HepG2 (cell line): ENCODE measurements around the gene CADPS.

Experiments used
- CTCF ChIP-seq: sonication (generic); formaldehyde crosslinking; IDR thresholded peaks from 2 replicates; pipeline ENCODE4 v1.5.0; 2020; ENCODE audit warnings: mild to moderate bottlenecking, missing genetic modification reagents, moderate library complexity
- EP300 ChIP-seq, 3 experiments: sonication (generic) in 1 of 3; formaldehyde crosslinking in 1 of 3; IDR thresholded peaks; 2 replicates each; pipeline versions ENCODE4 v1.5.1 to v1.6.1; 2011 to 2020; ENCODE audit warnings: low read depth in 2 of 3, low read length in 2 of 3, borderline replicate concordance in 1 of 3, improper control_type of control experiment in 1 of 3, mild to moderate bottlenecking in 1 of 3, missing genetic modification reagents in 1 of 3, moderate library complexity in 1 of 3
- HDAC1 ChIP-seq: sonication (generic); formaldehyde crosslinking; IDR thresholded peaks from 2 replicates; pipeline ENCODE4 v1.5.1; 2020; ENCODE audit warnings: mild to moderate bottlenecking, missing genetic modification reagents
- JUND ChIP-seq: sonication (generic); formaldehyde crosslinking; IDR thresholded peaks from 2 replicates; pipeline ENCODE4 v1.8.0; 2022; ENCODE audit warnings: mild to moderate bottlenecking, missing genetic modification reagents
- NFYB ChIP-seq: sonication (generic); formaldehyde crosslinking; IDR thresholded peaks from 2 replicates; pipeline ENCODE4 v1.4.0; 2020; ENCODE audit warnings: missing genetic modification reagents
- RAD21 ChIP-seq: fragments of 450-650 bp; formaldehyde crosslinking; IDR thresholded peaks from 2 replicates; pipeline ENCODE4 v1.5.0; 2020; ENCODE audit warnings: mild to moderate bottlenecking
- SIN3A ChIP-seq: IDR thresholded peaks from 2 replicates; pipeline ENCODE4 v1.6.1; 2011; ENCODE audit warnings: low read depth, mild to moderate bottlenecking, control low read depth, low read length, borderline replicate concordance
- SNAPC2 ChIP-seq: sonication (generic); formaldehyde crosslinking; IDR thresholded peaks from 2 replicates; pipeline ENCODE4 v1.8.1; 2022; ENCODE audit warnings: mild to moderate bottlenecking, missing genetic modification reagents
- SP1 ChIP-seq, 2 experiments: fragments of 450-650 bp in 1 of 2; sonication (generic) in 1 of 2; formaldehyde crosslinking in 1 of 2; IDR thresholded peaks; 2 replicates each; pipeline versions ENCODE4 v1.4.0 to v1.6.1; 2016 to 2020; ENCODE audit warnings: missing genetic modification reagents in 1 of 2
- STAT5B ChIP-seq: sonication (generic); formaldehyde crosslinking; IDR thresholded peaks from 2 replicates; pipeline ENCODE4 v1.4.0; 2020; ENCODE audit warnings: missing genetic modification reagents
- ZBTB14 ChIP-seq: sonication (generic); formaldehyde crosslinking; IDR thresholded peaks from 2 replicates; pipeline ENCODE4 v1.4.0; 2020; ENCODE audit warnings: missing genetic modification reagents

- no peak for TF ChIP-seq EP300 (IDR thresholded peaks at IDR 0.05; ENCODE audit: low read depth in 2 of 2, low read length in 2 of 2)
- TF ChIP-seq EP300 (CRISPR knock-in tag; IDR thresholded peaks at IDR 0.05; ENCODE audit: borderline replicate concordance) = no peak
- TF ChIP-seq CTCF (CRISPR knock-in tag) = no peak
- TF ChIP-seq HDAC1 (CRISPR knock-in tag) = no peak
- TF ChIP-seq NFYB (CRISPR knock-in tag) = no peak
- no peak for TF ChIP-seq ZBTB14 (CRISPR knock-in tag)
- TF ChIP-seq RAD21 (CRISPR knock-in tag) = no peak
- TF ChIP-seq JUND = no peak
- TF ChIP-seq STAT5B (CRISPR knock-in tag) = no peak
- no peak for TF ChIP-seq SIN3A
- TF ChIP-seq SNAPC2 = no peak
- TF ChIP-seq SP1 (IDR thresholded peaks at IDR 0.05) = no peak
- TF ChIP-seq SP1 (CRISPR knock-in tag; IDR thresholded peaks at IDR 0.05) = no peak
These were observed 42.9 kb upstream of the CADPS start for GRCh38 chr3:62918131-62918530.
